ENCODE data around the gene FADS1. TPM values are rescaled to one million over a fixed set of nuclear protein-coding genes. Genes with fewer than 3 reads are reported as not detected.
A peak's percentile ranks its signal among the peaks of the same experiment; 100 is the strongest.

The FADS1 gene
- total and polyA plus RNA-seq, 2 of the 8 experiments (the other 6 are each of a cell fraction or from before 2014, with no cell fraction given) = 115 to 141 TPM

DNA sequence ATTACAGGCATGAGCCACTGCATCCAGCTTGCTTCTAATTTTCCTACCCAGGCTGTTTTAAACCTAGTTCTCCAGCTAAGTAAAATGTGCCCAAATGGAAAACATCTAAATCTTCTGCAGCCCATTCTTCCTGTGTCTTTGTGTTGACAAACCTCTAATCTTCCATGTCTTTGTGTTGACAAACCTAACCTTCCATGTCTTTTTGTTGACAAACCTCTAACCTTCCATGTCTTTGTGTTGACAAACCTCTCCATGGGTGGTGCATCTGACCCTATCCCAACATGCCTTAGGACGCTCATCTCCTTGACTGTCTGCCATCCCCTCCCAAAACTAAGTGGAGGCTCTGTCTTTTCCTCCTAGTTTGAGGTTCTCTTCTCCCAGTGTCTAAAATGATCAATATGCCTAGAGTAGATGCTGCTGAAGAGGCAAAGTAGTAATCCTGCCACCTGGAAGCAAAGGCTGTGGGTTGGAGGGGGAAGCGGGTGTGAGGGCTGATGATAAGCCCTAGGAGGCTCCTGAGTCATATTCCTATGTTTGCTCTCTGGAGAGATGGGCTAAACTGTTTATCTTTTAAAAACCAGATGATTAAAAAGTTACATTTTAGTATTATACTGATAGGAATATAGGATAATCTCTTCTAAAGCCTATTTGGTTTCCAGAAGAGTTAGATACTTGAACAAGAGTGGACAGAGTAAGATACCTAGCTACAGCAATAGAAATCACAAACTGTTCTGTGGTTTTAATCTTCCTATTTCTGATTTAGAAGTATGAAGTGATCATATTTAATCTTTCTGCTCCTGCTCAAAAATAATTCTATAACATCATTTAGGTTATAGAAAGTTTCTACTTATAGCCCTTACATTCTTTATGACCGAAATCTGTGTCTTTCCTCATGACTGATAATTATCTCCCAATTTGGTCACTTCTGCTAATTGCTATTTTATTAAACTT lies 16.2 kb downstream of the FADS1 start:
- no peak for FAIRE-seq
- no peak overlapping the region for H3K9ac ChIP-seq (replicated peaks in 1 of 4; ENCODE audit: extremely low read depth in 1 of 4, low read depth in 3 of 4, low read length in 3 of 4)
- POLR2A ChIA-PET (ENCODE audit: partially characterized antibody) = interaction anchor here (1.1 to 20.9 kb wide), 9 partner anchors 6 to 54 kb away, joined by 3 to 354 read pairs (median 6); partner anchors contain the start of genes FADS1, FEN1 and TMEM258
- DNase-seq (ENCODE audit: low read depth in 1 of 2, low spot score in 2 of 2) = no peak
- no peak overlapping the region for H3K23ac ChIP-seq (ENCODE audit: insufficient read length)
- H3K14ac ChIP-seq (ENCODE audit: insufficient read length) = no peak overlapping the region
- H3K9me3 ChIP-seq (ENCODE audit: insufficient read depth in 2 of 2, low read depth in 1 of 2, low read length in 1 of 2) = no peaks in the 10 kb centered on the region
- H3K56ac ChIP-seq (replicated peaks; ENCODE audit: insufficient read length, low read depth, low read length) = no peak overlapping the region
- no peak overlapping the region for H2AFZ ChIP-seq (ENCODE audit: low read length)
- no peak overlapping the region for H3K4me2 ChIP-seq (ENCODE audit: insufficient read depth in 1 of 2, low read depth in 2 of 2, low read length in 2 of 2)
- TF ChIP-seq POLR2AphosphoS5 (IDR thresholded peaks at IDR 0.05; ENCODE audit: low read depth, low read length) = 0 out of 2 replicates have a peak, but pooled peaks have one; percentile 23
- no peak for TF ChIP-seq BACH1 (IDR thresholded peaks at IDR 0.05; ENCODE audit: low read length)
- TF ChIP-seq POU5F1 (IDR thresholded peaks at IDR 0.05; ENCODE audit: low read depth, low read length) = no peak
- no peak for TF ChIP-seq SP2 (IDR thresholded peaks at IDR 0.05; ENCODE audit: low read length)
- TF ChIP-seq CBX5 (IDR thresholded peaks at IDR 0.05; ENCODE audit: low read depth, low read length) = no peak
- no peak overlapping the region for H3K4ac ChIP-seq (replicated peaks; ENCODE audit: insufficient read length, low read depth, low read length)
- H3K27ac ChIP-seq (ENCODE audit: low read depth, low read length) = no peak overlapping the region
- H3K27me3 ChIP-seq (replicated peaks in 1 of 4; ENCODE audit: control insufficient read depth in 3 of 4, extremely low read depth in 1 of 4, insufficient read depth in 3 of 4, low read length in 3 of 4) = no peaks in the 10 kb centered on the region
- H3K23me2 ChIP-seq (ENCODE audit: low read depth, low read length) = no peaks in the 10 kb centered on the region
- H4K91ac ChIP-seq (replicated peaks; ENCODE audit: insufficient read length, low read length) = no peak overlapping the region
- no peak overlapping the region for H2BK5ac ChIP-seq (ENCODE audit: low read depth, low read length)
- H3K4me1 ChIP-seq (replicated peaks in 1 of 4; ENCODE audit: control insufficient read depth in 3 of 4, insufficient read depth in 4 of 4, low read length in 3 of 4) = 0 out of 7 replicates have a peak, but pooled peaks cover 0 to 2% (median 0%) of the 10 kb centered on the region in 4 experiments
- H3K79me1 ChIP-seq (ENCODE audit: low read depth, low read length) = no peaks in the 10 kb centered on the region; the same call in 1 of the 2 replicates
- peaks cover 0 to 16% of the 10 kb centered on the region in 2 experiments; a peak in 2 of 4 replicates for H3K79me2 ChIP-seq (ENCODE audit: control insufficient read depth in 1 of 2, insufficient read depth in 2 of 2, low read length in 2 of 2)
- no peak overlapping the region for H2BK15ac ChIP-seq (ENCODE audit: low read length)
- peaks cover 4 to 6% of the 10 kb centered on the region in 2 experiments for H4K20me1 ChIP-seq (replicated peaks in 1 of 2; ENCODE audit: control insufficient read depth in 1 of 2, insufficient read depth in 2 of 2, low read length in 2 of 2)
- H4K8ac ChIP-seq (ENCODE audit: extremely low read depth, insufficient read depth, low read length) = no peak overlapping the region
- no peak overlapping the region for H2BK20ac ChIP-seq (ENCODE audit: low read length)
- H2AK5ac ChIP-seq (ENCODE audit: low read depth, low read length) = no peak overlapping the region
- H4K5ac ChIP-seq (ENCODE audit: insufficient read length, low read depth, low read length) = no peak overlapping the region
- H2BK12ac ChIP-seq (ENCODE audit: low read depth, low read length) = no peak overlapping the region
- CTCF ChIA-PET (ENCODE audit: partially characterized antibody) = interaction anchor here (0.6 to 10.1 kb wide), 9 partner anchors 12 to 328 kb away, joined by 3 to 118 read pairs (median 3); partner anchors contain the start of gene FADS1
- 95% methylated on average over 3 of the region's 3 CpGs; no CpG with 5 or more reads in 1 of the 2 experiments for WGBS, 2 experiments (ENCODE audit: extremely low coverage in 1 of 2, insufficient coverage in 1 of 2, insufficient read length in 1 of 2, insufficient replicate concordance in 2 of 2, low coverage in 1 of 2, low lambda C conversion rate in 2 of 2, missing lambda C conversion rate in 1 of 2)
- H2BK120ac ChIP-seq (replicated peaks; ENCODE audit: low read depth, low read length) = no peak overlapping the region
- no peak overlapping the region for H3K18ac ChIP-seq (ENCODE audit: extremely low read depth, low read length)
- no peak overlapping the region for H3K4me3 ChIP-seq (ENCODE audit: extremely low read depth in 1 of 4, insufficient read depth in 2 of 4, low read depth in 3 of 4, low read length in 4 of 4)
- peaks cover 27 to 71% (median 52%) of the 10 kb centered on the region in 4 experiments for H3K36me3 ChIP-seq (ENCODE audit: control insufficient read depth in 2 of 4, insufficient read depth in 4 of 4, low read length in 3 of 4)
